Ramos (cell line): ENCODE data around the gene NOP16.

Experiments
- in situ Hi-C: fragments of 300-500 bp; cut with MboI; formaldehyde crosslinking; loops from one replicate; pipeline ENCODE4 v1.14.3; 2022; ENCODE audit warnings: low sequenced_read_pairs; ENCODE audit not compliant: unreplicated experiment

The NOP16 gene, protein sequence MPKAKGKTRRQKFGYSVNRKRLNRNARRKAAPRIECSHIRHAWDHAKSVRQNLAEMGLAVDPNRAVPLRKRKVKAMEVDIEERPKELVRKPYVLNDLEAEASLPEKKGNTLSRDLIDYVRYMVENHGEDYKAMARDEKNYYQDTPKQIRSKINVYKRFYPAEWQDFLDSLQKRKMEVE

DNA sequence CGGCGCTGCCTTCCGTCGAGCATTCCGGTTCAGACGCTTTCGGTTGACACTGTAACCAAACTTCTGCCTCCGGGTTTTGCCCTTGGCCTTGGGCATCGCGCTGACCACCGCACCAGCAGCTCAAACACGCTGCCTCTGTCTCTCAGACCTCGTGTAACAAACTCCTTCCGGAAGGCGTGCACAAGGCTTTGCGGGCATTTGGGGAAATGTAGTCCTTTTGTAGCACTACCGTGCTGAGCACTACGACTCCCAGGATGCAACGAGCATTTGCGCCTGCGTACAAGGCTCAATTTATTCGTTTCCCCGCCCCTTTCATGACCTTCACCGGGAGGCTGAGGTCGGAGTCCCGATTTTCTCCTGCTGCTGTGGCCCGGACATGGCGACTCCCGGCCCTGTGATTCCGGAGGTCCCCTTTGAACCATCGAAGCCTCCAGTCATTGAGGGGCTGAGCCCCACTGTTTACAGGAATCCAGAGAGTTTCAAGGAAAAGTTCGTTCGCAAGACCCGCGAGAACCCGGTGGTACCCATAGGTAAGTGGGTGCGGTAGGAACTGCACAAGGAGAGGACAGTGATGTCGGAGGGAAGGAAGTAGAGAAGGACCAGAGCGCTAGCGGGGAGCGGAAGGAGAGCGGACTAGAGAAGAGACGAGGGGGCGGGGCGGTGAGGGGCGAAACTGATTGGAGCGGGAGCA, at the start of gene NOP16, which contains the start of gene HIGD2A:
Gene NOP16, minus strand, starts transcription at position 155 of the 691 bp plus-strand sequence. Its CDS starts 59 bp downstream, at position 96.
Gene HIGD2A, plus strand, starts transcription at position 308 of the 691 bp plus-strand sequence. Its CDS starts 69 bp downstream, at position 377.
- in situ Hi-C loops: no loop called here

DNA sequence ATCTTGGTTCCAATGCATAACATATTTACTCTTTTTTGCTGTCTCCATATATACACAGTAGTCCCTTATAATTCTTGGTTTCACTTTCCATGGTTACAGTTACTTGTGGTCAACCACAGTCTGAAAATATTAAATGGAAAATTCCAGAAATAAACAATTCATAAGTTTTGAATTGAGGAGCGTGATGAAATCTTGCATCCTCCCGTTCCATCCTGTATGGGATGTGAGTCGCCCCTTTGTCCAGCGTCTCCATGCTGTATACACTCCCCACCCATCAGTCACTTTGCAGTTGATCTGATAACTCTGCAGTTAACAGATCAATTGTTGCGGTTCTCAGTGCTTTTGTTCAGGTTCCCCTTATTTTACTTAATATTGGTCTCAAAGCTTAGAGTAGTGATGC, 48.3 kb upstream of the NOP16 start:
- in situ Hi-C loops: no loop called here

DNA sequence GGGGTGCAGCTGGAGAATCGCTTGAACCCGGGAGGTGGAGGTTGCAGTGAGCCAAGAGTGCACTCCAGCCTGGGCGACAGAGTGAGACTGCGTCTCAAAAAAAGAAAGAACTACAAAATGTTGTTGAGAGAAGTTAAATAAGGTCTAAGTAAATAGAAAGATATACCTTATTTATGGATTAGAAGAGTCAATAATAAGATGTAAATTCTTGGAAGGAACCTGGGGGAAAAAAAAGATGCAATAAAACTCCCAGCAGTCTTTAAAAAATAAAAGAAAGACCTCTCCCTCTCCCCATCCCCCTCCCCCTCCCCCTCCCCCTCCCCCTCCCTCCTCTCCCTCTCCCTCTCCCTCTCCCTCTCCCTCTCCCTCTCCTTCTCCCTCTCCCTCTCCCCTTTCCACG, 44.3 kb upstream of the NOP16 start:
- in situ Hi-C loops: no loop called here

DNA sequence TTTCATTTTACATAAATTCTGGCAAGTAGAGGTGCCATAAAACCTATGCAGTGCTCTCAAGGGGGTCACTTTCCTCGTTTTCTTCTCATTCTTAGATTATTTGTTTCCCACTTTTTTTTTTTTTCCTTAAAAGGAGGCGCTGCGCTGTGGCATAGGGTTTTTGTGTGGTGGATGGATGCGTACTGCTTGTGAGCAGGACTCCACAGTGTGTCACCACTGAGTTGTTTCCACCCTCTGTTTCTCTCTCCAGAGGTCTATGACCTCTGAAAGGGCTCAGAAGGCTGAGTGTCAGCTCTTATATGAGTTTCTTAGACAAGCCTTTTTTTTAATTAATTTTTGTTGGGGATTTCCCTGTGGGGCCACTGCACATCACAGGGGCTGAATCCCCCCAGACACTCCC, 41.6 kb upstream of the NOP16 start:
- in situ Hi-C loops: no loop called here

DNA sequence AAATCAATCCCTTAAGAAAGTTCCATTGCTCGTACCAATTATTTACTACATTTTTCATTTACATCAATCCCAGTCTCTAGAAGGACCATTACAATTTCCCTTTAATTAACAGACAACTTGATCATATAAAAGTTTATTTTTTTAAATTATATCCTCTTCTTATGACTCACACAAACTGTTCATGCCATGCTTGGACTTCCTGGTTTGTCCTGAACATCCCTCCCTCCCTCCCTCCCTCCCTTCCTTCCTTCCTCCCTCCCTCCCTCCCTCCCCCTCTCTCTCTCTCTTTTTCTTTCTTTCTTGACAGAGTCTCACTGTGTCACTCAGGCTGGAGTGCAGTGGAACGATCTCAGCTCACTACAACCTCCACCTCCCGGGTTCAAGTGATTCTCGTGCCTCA, 39.6 kb upstream of the NOP16 start:
- in situ Hi-C loops: no loop called here

DNA sequence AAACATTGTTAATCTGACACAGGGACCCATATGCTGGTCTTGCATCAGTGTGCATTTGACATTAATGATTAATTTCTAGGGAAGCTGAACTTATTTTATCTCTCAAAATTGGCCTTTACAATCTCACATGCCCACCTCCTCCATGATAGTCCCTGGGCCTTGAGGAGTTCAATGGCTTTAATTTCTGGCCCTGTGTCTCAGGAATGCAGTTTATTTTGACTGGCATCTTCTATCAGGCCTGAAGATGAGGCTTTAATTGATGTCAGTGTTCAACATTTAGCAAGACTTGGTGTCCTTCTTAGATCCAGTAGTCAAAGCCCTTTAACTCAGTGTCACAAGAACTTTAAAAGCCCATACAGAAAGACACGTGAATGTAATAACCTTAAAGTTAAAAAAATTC, 38.5 kb upstream of the NOP16 start:
- in situ Hi-C loops: no loop called here

DNA sequence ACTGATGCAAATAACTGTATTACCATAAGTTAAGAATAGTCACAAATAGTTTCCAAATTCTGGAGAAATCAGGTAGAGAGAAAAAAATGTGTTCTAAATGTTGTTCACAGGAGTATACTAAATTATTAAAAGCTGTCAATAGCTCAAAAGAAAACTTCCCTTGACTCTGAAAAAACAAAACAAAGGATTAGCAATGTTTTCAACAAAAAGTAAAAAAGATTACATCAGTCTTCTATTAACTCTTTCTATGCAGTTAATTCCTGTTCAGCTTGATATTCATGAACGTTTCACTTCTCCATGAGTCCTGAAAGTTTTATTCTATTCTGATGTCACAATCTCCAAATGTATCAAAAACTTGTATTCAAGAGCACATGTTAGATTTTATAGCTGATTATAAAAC, 37.4 kb upstream of the NOP16 start:
- in situ Hi-C loops: no loop called here

DNA sequence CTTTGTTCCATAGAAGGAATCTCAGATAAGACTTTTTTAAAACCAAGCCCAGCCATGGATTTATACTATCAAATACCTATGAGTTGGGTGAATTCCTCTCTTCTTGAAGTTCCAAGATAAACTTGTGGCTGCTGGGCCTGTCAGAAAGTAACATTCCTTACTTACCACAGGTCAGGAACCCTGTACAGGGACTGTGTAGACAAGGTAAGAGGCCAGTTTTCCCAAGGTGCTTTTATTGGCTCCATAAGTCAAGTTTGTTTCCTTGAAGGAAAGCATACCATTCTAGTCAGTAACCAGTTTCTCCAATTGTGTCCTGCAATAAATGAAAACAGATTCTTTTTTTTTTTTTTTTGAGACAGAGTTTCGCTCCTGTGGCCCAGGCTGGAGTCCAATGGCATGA, 36.7 kb upstream of the NOP16 start:
- in situ Hi-C loops: no loop called here

DNA sequence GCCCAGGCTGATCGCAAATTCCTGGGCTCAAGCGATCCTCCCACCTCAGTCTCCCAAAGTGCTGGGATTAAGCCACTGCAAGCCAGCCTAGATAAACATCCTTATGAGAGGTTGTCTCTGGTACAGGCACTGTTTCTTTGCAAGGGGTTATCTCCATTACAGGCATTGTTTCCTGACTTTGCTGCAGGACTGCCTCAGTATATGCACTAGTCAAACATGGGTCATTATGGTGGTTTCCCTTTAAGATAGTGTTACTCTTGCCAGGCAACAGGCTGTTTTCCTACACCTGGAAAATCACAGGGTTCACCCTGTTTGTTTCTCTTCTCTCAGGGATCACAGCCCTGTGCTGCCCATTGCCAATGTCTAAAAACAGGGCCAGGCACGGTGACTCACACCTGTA, 35.8 kb upstream of the NOP16 start:
- in situ Hi-C loops: loop anchor here (25.0 kb wide), 1 partner anchor 687 kb away; no protein-coding TSS in a partner anchor

DNA sequence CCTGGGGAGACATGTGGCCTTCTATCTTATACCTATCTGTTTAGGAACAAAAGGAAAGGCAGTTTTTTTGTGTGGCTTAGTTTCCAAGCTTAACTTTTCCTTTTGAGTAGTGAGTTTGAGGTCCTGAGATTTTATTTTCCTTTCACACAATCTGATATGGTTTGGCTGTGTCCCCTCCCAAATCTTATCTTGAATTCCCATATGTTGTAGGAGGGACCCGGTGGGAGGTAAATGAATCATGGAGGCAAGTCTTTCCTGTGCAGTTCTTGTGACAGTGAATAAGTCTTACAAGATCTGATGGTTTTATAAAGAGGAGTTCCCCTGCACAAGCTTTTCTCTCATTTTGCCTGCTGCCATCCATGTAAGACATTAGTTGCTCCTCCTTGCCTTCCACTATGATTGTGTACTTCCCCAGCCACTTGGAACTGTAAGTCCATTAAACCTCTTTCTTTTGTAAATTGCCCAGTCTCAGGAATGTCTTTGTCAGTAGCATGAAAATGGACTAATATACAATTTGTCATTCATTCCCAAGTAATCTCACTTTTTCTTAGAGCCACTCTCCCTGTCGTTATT, 32.7 kb upstream of the NOP16 start:
- in situ Hi-C loops: loop anchor here (25.0 kb wide), 1 partner anchor 684 kb away; no protein-coding TSS in a partner anchor

DNA sequence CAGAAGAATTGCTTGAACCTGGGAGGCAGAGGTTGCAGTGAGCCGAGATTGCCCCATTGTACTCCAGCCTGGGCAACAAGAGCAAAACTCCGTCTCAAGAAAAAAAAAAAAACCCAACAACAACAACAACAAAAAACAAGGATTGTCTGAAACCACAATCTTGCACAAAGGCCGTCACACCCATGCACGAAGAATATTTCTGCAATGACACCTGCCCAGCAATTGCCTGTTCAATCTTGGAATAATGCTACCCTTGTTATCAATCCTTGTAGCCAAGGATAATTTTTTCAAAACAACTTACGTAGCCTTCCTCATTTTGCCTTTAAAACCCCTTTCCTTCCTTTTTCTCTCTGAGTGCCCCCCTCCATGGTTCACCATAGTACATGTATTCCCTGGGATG, 31.7 kb upstream of the NOP16 start:
- in situ Hi-C loops: loop anchor here (25.0 kb wide), 1 partner anchor 683 kb away; no protein-coding TSS in a partner anchor

DNA sequence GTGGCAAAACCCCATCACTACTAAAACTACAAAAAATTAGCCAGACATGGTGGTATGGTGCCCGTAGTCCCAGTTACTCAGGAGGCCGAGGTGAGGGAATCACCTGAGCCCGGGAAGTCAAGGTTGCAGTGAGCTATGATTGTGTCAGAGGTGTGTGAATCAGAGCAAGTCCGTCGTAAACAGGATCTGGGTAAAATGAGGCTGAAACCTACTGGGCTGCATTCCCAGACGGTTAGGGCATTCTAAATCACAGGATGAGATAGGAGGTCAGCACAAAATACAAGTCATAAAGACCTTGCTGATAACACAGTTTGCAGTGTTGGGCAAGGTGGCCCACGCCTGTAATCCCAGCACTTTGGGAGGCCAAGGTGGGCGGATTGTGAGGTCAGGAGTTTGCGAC, 29.9 kb upstream of the NOP16 start:
- in situ Hi-C loops: loop anchor here (25.0 kb wide), 1 partner anchor 681 kb away; no protein-coding TSS in a partner anchor

DNA sequence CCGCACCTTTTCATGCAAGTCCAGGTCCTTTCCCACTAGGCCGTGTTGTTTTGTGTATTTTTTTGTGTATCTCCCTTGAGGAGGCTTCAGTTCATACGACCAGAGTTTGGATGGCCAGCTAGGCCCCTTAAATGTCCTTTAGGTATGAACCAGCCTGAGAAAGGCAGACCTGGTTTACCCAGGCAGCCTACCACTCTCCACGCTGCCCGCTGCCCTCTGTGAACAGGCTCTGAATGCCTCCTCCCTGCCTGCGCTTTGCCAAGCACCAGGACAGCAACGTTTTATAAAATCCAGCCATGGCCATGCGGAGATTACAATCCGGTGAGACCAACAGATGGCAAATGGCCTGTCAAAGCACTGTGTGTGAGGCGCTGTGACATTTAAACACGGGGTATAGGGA, 28.6 kb upstream of the NOP16 start:
- in situ Hi-C loops: loop anchor here (25.0 kb wide), 1 partner anchor 680 kb away; no protein-coding TSS in a partner anchor

DNA sequence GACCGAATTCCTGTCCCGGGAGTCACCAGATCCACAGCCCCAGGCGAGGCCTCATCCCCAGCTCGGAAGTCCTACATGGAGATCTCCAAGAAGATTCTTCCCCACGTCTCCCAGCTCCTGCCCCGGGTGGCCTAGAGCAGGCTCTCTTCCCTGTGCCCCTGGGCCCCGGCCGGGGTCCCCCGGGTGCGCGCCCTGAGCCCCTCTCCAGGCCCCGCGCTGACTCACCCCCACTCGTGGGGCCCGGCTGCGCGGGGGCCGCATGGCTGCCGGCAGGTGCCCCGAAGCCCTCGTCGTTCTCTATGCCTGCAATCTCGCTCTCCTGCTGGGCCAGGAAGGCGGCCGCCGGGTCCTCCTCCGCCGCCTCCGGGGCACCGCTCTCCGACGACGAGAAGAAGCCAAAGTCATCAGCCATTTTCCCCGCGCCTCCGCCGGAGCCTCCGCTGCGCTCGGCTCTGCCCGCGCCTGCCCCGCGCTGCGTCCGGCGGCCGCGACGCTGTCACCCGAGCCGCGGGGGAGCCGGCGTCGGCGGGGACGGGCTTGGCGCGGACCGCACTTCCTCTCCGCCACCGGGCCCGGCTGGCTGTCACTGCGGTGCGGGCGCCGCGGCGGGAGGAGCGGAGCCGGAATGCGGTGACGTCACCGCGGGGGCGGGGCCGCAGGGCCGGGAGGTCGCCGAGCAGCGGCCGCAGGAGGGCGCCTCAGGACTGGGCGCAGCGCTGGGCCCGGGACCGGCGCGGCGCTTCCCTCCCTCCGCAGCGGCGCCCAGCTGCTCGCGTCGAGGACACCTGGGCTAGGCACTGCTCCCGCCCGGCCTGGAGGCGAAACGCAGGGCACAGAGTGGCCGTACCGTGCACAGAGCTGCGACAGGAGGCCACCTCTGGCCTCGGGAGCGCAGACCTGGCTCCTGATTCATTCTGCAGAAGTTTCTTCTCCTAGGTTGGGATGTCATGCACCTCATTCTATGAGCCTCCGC, 27.8 kb upstream of the NOP16 start, which contains the start of gene CLTB:
Gene CLTB, minus strand, starts transcription at position 588 of the 973 bp plus-strand sequence. Its CDS starts 176 bp downstream, at position 412.
- in situ Hi-C loops: loop anchor here (25.0 kb wide), 1 partner anchor 679 kb away; no protein-coding TSS in a partner anchor

DNA sequence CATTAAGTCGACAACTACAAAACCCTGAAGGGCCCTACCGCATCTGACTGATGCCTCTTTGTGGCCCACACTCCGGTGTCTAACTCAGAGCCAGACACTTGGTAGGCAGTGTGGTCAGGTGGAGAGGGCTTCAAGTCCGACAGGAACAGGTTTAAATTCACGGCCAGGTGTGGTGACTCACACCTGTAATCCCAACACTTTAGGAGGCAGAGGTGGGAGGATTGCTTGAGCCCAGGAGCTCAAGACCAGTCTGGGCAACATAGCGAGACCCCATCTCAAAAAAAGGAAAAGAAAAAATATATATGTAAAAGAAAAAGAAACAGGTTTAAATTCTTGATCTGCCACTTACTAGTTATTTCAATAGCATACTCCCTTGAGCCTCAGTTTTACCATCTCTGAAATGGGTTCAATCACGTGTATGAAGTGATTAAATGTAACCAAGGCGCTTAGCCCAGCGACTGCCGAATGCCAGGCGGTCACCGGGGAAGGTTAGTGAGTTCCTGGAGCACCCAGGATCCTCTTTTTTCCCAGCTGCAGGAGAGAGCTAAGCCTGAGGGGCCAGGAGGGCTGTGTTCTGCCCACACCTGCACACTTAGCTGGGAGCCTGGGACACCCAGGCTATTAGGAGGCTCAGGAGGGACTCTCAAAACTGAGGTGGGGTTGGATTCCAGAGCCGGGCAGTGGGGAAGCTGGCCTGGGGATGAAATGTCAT, 27.0 kb upstream of the NOP16 start:
- in situ Hi-C loops: loop anchor here (25.0 kb wide), 1 partner anchor 678 kb away; no protein-coding TSS in a partner anchor

DNA sequence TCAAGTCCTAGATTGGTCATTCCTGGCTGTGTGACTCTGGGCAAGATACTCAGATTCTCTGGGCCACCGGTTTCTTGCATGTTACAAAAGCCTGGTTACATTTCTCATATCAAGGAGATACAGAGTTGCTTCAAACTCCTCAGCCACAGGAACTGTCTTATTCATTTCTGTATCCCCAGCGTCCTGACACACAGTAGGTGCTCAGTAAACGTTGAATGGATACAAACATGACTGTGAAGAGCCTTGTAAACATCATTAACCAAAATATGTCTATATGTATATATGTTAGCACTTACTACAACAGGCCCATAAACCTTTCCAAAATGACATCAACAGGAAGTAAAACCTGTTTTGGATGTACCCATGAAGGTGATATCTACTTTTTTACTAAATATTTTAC, 26.3 kb upstream of the NOP16 start:
- in situ Hi-C loops: loop anchor here (25.0 kb wide), 1 partner anchor 677 kb away; no protein-coding TSS in a partner anchor

DNA sequence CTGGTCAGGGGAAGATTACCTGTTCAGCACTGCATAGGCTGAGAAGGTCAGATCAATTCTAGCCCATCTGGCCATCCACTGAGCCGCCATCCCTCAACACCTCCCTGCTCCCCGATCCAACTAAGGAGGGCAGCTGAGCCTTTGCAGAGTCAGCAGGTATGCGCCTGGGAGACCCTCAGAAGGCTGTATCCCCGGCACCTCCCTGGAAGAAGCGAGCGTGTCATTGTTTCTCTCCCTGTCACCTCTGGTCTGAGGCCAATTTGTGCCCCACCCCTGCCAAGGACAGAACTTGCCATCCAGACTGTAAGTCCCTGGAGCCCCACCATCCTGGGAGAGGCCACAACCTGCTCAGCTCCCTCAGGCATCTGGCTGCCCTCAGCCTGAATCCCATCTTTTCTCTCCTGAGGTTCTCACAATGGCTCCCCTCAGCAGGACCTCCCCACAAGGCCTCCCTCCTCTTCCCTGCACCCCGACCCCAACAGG, 25.4 kb upstream of the NOP16 start:
- in situ Hi-C loops: loop anchor here (25.0 kb wide), 1 partner anchor 676 kb away; no protein-coding TSS in a partner anchor

DNA sequence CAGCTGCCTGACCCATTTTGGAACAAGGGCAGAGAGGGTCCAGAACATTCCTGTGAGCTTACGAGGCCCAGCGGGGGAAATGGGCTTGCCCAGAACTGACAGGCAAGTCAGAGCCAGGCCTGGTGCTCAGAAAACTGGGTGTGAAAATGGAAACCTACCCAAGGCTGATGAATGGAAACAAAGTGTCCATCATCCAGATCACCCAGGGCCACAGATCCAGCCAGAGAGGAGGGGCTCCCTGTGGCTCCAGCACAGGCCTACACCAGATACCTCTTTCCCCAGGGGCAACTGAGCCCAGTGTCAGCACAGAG, 24.8 kb upstream of the NOP16 start:
- in situ Hi-C loops: loop anchor here (25.0 kb wide), 1 partner anchor 676 kb away; no protein-coding TSS in a partner anchor
